ENCODE data around the gene DCAF16.

DNA sequence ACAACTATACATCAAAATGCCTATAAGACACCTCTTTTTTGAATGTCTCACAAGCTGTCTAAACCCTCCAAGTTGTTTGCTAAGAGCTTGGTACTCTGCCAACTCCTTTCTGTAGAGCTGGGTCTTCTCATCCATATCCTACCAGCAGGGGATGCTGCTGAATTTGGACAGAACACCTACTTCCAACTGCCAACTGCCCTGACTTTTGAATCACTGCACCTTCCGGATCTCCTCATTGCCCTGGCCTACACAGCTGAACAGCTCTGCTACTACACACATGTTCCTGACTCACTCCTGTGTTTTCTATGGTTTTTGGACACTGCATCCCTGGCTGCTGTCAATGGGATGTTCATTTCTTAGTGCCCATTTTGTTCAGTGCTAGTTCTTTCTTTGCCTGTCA is 47.8 kb downstream of the DCAF16 start:
- TF ChIP-seq, protein P1, sequence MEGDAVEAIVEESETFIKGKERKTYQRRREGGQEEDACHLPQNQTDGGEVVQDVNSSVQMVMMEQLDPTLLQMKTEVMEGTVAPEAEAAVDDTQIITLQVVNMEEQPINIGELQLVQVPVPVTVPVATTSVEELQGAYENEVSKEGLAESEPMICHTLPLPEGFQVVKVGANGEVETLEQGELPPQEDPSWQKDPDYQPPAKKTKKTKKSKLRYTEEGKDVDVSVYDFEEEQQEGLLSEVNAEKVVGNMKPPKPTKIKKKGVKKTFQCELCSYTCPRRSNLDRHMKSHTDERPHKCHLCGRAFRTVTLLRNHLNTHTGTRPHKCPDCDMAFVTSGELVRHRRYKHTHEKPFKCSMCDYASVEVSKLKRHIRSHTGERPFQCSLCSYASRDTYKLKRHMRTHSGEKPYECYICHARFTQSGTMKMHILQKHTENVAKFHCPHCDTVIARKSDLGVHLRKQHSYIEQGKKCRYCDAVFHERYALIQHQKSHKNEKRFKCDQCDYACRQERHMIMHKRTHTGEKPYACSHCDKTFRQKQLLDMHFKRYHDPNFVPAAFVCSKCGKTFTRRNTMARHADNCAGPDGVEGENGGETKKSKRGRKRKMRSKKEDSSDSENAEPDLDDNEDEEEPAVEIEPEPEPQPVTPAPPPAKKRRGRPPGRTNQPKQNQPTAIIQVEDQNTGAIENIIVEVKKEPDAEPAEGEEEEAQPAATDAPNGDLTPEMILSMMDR (IDR thresholded peaks at IDR 0.05): no peak
- no peak for TF ChIP-seq POLR2A (IDR thresholded peaks at IDR 0.05)
- no peak for TF ChIP-seq POLR2AphosphoS5 (IDR thresholded peaks at IDR 0.05; ENCODE audit: insufficient read depth in 1 of 2, low read depth in 1 of 2)

Measured in vagina (tissue), 2 donors.